OCI-LY3 (cell line): ENCODE data around the gene CDH20.

Source experiments
- EZH2phosphoT487 ChIP-seq: fragments of 200-600 bp; shearing (Covaris generic); IDR thresholded peaks from 2 replicates; pipeline ENCODE4 v1.6.1; 2018; ENCODE audit warnings: antibody characterized with exemption, mixed run types, low read depth
- TF ChIP-seq, protein P1 (sequence below): fragments of 200-600, 300-600 bp; sonication (generic); IDR thresholded peaks from 2 replicates; pipeline ENCODE4 v1.5.1; 2014; ENCODE audit warnings: antibody characterized with exemption, low read length, low read depth

DNA sequence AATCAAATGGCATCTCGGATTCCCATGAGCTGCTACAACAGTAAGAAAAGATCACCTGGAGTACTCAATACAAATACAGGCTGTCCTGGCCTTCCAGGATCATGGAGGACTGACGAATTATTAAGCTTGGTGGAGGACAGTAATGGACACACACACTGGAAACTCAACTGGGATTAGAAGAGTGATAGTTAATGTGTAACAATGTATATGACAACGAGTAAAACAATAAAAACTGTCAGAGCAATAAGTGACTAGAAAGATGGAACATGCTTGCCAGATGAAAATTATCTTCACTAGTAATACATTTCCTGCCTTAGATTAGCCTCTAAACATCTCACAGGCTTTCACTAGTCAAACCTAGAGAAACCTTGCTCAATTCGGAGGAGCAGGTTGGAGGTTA is 49.2 kb upstream of the CDH20 start:
- TF ChIP-seq, protein P1, sequence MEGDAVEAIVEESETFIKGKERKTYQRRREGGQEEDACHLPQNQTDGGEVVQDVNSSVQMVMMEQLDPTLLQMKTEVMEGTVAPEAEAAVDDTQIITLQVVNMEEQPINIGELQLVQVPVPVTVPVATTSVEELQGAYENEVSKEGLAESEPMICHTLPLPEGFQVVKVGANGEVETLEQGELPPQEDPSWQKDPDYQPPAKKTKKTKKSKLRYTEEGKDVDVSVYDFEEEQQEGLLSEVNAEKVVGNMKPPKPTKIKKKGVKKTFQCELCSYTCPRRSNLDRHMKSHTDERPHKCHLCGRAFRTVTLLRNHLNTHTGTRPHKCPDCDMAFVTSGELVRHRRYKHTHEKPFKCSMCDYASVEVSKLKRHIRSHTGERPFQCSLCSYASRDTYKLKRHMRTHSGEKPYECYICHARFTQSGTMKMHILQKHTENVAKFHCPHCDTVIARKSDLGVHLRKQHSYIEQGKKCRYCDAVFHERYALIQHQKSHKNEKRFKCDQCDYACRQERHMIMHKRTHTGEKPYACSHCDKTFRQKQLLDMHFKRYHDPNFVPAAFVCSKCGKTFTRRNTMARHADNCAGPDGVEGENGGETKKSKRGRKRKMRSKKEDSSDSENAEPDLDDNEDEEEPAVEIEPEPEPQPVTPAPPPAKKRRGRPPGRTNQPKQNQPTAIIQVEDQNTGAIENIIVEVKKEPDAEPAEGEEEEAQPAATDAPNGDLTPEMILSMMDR, result no peak
- no peak for TF ChIP-seq EZH2phosphoT487
